Stimulated activated CD4-positive, alpha-beta T cell treated with anti-CD3 and anti-CD28 coated beads, TNF-alpha, amount 100 ng/mL, for 48 hours (primary cell): ENCODE data around the gene PHKA2.
"Not testable (repeated sequence)": the region's sequence is repeated elsewhere in the genome, so short reads cannot be mapped to it uniquely, and the experiment has no call there.

ENCODE experiments used
- DNase-seq, 3 donors: peaks; one replicate each; pipeline ENCODE4 v3.0.0-alpha.2; 2020; ENCODE audit warnings: low read depth in 3 of 3

The PHKA2 gene

GRCh38 chrX:18871161-18871890 is 112.6 kb downstream of the PHKA2 start:
- DNase-seq, result no peak

- DNase-seq, result no peak
Observed at GRCh38 chrX:18864390-18864920, 119.5 kb downstream of the PHKA2 start.

- no peak for DNase-seq
Observed at GRCh38 chrX:18861511-18861910, 122.4 kb downstream of the PHKA2 start.

GRCh38 chrX:18856645-18856997 is 127.3 kb downstream of the PHKA2 start:
- DNase-seq, result no peak

GRCh38 chrX:18855919-18856644 is 127.8 kb downstream of the PHKA2 start:
- DNase-seq, result no peak

- not testable (repeated sequence) for DNase-seq
Observed at GRCh38 chrX:18847901-18848300, 136.0 kb downstream of the PHKA2 start.
